HepG2 (cell line): ENCODE measurements around the gene PRRT1B. TPM values are rescaled to one million over a fixed set of nuclear protein-coding genes. Genes with fewer than 3 reads are reported as not detected.

Experiments
- AHR ChIP-seq: IDR thresholded peaks from 2 replicates; pipeline ENCODE4 v1.6.1; 2018; ENCODE audit warnings: missing genetic modification reagents, missing compliant biosample characterization
- CEBPB ChIP-seq: IDR thresholded peaks from 2 replicates; pipeline ENCODE4 v1.6.1; 2011; ENCODE audit warnings: low read depth, low read length, improper control_type of control experiment, borderline replicate concordance
- CHD2 ChIP-seq: IDR thresholded peaks from 2 replicates; pipeline ENCODE4 v1.6.1; 2011; ENCODE audit warnings: low read depth, low read length, improper control_type of control experiment
- KDM4B ChIP-seq: sonication (generic); formaldehyde crosslinking; IDR thresholded peaks from 2 replicates; pipeline ENCODE4 v1.4.0; 2020; ENCODE audit warnings: missing genetic modification reagents
- POGK ChIP-seq: sonication (generic); formaldehyde crosslinking; conservative IDR thresholded peaks from 2 replicates; pipeline ENCODE4 v1.8.0; 2022; ENCODE audit warnings: mild to moderate bottlenecking, moderate library complexity, missing genetic modification reagents
- SNAPC2 ChIP-seq: sonication (generic); formaldehyde crosslinking; IDR thresholded peaks from 2 replicates; pipeline ENCODE4 v1.8.1; 2022; ENCODE audit warnings: mild to moderate bottlenecking, missing genetic modification reagents
- SOX13 ChIP-seq, 3 experiments: fragments of 450-650 bp in 1 of 3; sonication (generic) in 1 of 3; formaldehyde crosslinking in 1 of 3; IDR thresholded peaks in 2 of 3; conservative IDR thresholded peaks in 1 of 3; 2 replicates each; pipeline versions ENCODE4 v1.5.0 to v1.6.1; 2016 to 2020; ENCODE audit warnings: antibody characterized with exemption in 1 of 3, mild to moderate bottlenecking in 1 of 3, missing compliant biosample characterization in 1 of 3, missing genetic modification reagents in 1 of 3, moderate library complexity in 1 of 3
- TBL1XR1 ChIP-seq: fragments of 150-350 bp; IDR thresholded peaks from 2 replicates; pipeline ENCODE4 v1.6.1; 2014; ENCODE audit warnings: borderline replicate concordance, low read length; ENCODE audit not compliant: partially characterized antibody
- ZFP41 ChIP-seq: sonication (generic); formaldehyde crosslinking; IDR thresholded peaks from 2 replicates; pipeline ENCODE4 v1.4.0; 2020; ENCODE audit warnings: mild to moderate bottlenecking, missing genetic modification reagents, borderline replicate concordance
- ZNF280D ChIP-seq: sonication (generic); formaldehyde crosslinking; IDR thresholded peaks from 2 replicates; pipeline ENCODE4 v1.5.1; 2020; ENCODE audit warnings: mild to moderate bottlenecking, missing genetic modification reagents
- ZNF335 ChIP-seq: sonication (generic); formaldehyde crosslinking; IDR thresholded peaks from 2 replicates; pipeline ENCODE4 v1.4.0; 2020; ENCODE audit warnings: missing genetic modification reagents
- ZNF569 ChIP-seq: sonication (generic); formaldehyde crosslinking; IDR thresholded peaks from 2 replicates; pipeline ENCODE4 v1.5.0; 2020; ENCODE audit warnings: mild to moderate bottlenecking, missing genetic modification reagents, moderate library complexity, borderline replicate concordance
- ZNF614 ChIP-seq: IDR thresholded peaks from 2 replicates; pipeline ENCODE4 v1.6.1; 2018; ENCODE audit warnings: missing biosample characterization, missing genetic modification reagents, inconsistent platforms, borderline replicate concordance
- ZNF740 ChIP-seq: sonication (generic); formaldehyde crosslinking; IDR thresholded peaks from 2 replicates; pipeline ENCODE4 v1.4.0; 2020; ENCODE audit warnings: missing genetic modification reagents
- ZNF761 ChIP-seq: sonication (generic); formaldehyde crosslinking; conservative IDR thresholded peaks from 2 replicates; pipeline ENCODE4 v1.4.0; 2020; ENCODE audit warnings: mild to moderate bottlenecking, missing genetic modification reagents
- polyA plus RNA-seq, 8 experiments: library from polyadenylated mRNA; depleted of rRNA in 3 of 8; stranded (reverse) in 7 of 8; unstranded in 1 of 8; fragments of >200 nt; fragmentation: Illumina TruSeq in 4 of 8; extraction: Trizol in 4 of 8; gene quantifications; 2 replicates each; pipeline versions ENCODE4 v1.2.1 to v1.2.3, GENCODE V29; 2011 to 2016; ENCODE audit warnings: low read depth in 4 of 8, missing spikeins in 1 of 8, mixed read lengths in 1 of 8; ENCODE audit not compliant: insufficient read depth in 1 of 8
- total RNA-seq, 5 experiments: library from RNA; depleted of rRNA; stranded (reverse); fragments of >200 nt; fragmentation: Illumina TruSeq; extraction: Trizol; gene quantifications; 2 replicates each; pipeline ENCODE4 v1.2.3, GENCODE V29; 2016; ENCODE audit warnings: low read depth in 1 of 5
- TF ChIP-seq, protein P1 (sequence below): IDR thresholded peaks from 2 replicates; pipeline ENCODE4 v1.6.1; 2016; ENCODE audit warnings: mild to moderate bottlenecking, missing biosample characterization, missing genetic modification reagents
- TF ChIP-seq, protein P2 (sequence below): sonication (generic); formaldehyde crosslinking; IDR thresholded peaks from 2 replicates; pipeline ENCODE4 v1.4.0; 2020; ENCODE audit warnings: mild to moderate bottlenecking, missing genetic modification reagents
- TF ChIP-seq, protein P3 (sequence below): sonication (generic); formaldehyde crosslinking; IDR thresholded peaks from 2 replicates; pipeline ENCODE4 v1.5.0; 2020; ENCODE audit warnings: mild to moderate bottlenecking, missing genetic modification reagents

Gene PRRT1B
- total and polyA plus RNA-seq, 2 of the 13 experiments (the other 11 are each of a cell fraction or from before 2014, with no cell fraction given) = not detected

- TF ChIP-seq ZNF280D (CRISPR knock-in tag) (0 out of 2 replicates have a peak, but pooled peaks have one; percentile 28), CHD2 (no peak), TBL1XR1 (no peak), SOX13 (IDR thresholded peaks at IDR 0.05) (peak; percentile 85), SOX13 (CRISPR knock-in tag; conservative IDR thresholded peaks at IDR 0.05 in 1 of 2, IDR thresholded peaks at IDR 0.05 in 1 of 2) (peak in 1 of 2 experiments; percentile 93; a peak in 2 of 4 replicates), ZNF335 (CRISPR knock-in tag) (no peak), CEBPB (no peak), ZNF761 (CRISPR knock-in tag) (0 out of 2 replicates have a peak, but pooled peaks have one; percentile 28), POGK (CRISPR knock-in tag) (no peak), ZNF569 (no peak), ZNF740 (CRISPR knock-in tag) (no peak), SNAPC2 (CRISPR knock-in tag) (no peak), ZNF614 (CRISPR knock-in tag) (peak; percentile 71; the same call in 1 of the 2 replicates), ZFP41 (no peak), AHR (CRISPR knock-in tag) (no peak), KDM4B (no peak)
- TF ChIP-seq, protein P1, sequence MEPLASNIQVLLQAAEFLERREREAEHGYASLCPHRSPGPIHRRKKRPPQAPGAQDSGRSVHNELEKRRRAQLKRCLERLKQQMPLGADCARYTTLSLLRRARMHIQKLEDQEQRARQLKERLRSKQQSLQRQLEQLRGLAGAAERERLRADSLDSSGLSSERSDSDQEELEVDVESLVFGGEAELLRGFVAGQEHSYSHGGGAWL (CRISPR knock-in tag) = no peak
- TF ChIP-seq, protein P2, sequence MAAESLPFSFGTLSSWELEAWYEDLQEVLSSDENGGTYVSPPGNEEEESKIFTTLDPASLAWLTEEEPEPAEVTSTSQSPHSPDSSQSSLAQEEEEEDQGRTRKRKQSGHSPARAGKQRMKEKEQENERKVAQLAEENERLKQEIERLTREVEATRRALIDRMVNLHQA (CRISPR knock-in tag) = no peak
- TF ChIP-seq, protein P3, sequence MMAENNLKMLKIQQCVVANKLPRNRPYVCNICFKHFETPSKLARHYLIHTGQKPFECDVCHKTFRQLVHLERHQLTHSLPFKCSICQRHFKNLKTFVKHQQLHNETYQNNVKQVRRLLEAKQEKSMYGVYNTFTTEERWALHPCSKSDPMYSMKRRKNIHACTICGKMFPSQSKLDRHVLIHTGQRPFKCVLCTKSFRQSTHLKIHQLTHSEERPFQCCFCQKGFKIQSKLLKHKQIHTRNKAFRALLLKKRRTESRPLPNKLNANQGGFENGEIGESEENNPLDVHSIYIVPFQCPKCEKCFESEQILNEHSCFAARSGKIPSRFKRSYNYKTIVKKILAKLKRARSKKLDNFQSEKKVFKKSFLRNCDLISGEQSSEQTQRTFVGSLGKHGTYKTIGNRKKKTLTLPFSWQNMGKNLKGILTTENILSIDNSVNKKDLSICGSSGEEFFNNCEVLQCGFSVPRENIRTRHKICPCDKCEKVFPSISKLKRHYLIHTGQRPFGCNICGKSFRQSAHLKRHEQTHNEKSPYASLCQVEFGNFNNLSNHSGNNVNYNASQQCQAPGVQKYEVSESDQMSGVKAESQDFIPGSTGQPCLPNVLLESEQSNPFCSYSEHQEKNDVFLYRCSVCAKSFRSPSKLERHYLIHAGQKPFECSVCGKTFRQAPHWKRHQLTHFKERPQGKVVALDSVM (CRISPR knock-in tag) = peak; percentile 99
Observed at GRCh38 chr9:131601683-131602181, 56.4 kb downstream of the PRRT1B start (continued).
